Nephron progenitor cell (in vitro differentiated cells): ENCODE data around the gene C2orf76.

Source experiments
- DNase-seq: peaks from one replicate; pipeline ENCODE4 v3.0.0; 2021
- H3K27ac Mint-ChIP-seq: 2 replicates; pipeline ENCODE4 v1.8.0; 2021; ENCODE audit warnings: mild to moderate bottlenecking, moderate library complexity, mixed read lengths
- H3K27me3 Mint-ChIP-seq: 2 replicates; pipeline ENCODE4 v1.8.0; 2021; ENCODE audit warnings: mild to moderate bottlenecking, low read depth, mixed read lengths; ENCODE audit not compliant: poor library complexity
- H3K36me3 Mint-ChIP-seq: 2 replicates; pipeline ENCODE4 v1.8.0; 2021; ENCODE audit warnings: low read depth, mixed read lengths
- H3K4me1 Mint-ChIP-seq: 2 replicates; pipeline ENCODE4 v1.8.0; 2021; ENCODE audit warnings: mixed read lengths
- H3K4me3 Mint-ChIP-seq: 2 replicates; pipeline ENCODE4 v1.8.0; 2021; ENCODE audit warnings: mild to moderate bottlenecking, moderate library complexity, mixed read lengths
- H3K9me3 Mint-ChIP-seq: 2 replicates; pipeline ENCODE4 v1.8.0; 2021; ENCODE audit warnings: mild to moderate bottlenecking, moderate library complexity, mixed read lengths
- TF ChIP-seq, protein P1 (sequence below): fragments of 200-600 bp; sonication (generic); IDR thresholded peaks from 2 replicates; pipeline ENCODE4 v1.5.0; 2021; ENCODE audit warnings: antibody characterized with exemption

The C2orf76 gene

GRCh38 chr2:119311831-119312230, 54.8 kb downstream of the C2orf76 start:
- TF ChIP-seq, protein P1, sequence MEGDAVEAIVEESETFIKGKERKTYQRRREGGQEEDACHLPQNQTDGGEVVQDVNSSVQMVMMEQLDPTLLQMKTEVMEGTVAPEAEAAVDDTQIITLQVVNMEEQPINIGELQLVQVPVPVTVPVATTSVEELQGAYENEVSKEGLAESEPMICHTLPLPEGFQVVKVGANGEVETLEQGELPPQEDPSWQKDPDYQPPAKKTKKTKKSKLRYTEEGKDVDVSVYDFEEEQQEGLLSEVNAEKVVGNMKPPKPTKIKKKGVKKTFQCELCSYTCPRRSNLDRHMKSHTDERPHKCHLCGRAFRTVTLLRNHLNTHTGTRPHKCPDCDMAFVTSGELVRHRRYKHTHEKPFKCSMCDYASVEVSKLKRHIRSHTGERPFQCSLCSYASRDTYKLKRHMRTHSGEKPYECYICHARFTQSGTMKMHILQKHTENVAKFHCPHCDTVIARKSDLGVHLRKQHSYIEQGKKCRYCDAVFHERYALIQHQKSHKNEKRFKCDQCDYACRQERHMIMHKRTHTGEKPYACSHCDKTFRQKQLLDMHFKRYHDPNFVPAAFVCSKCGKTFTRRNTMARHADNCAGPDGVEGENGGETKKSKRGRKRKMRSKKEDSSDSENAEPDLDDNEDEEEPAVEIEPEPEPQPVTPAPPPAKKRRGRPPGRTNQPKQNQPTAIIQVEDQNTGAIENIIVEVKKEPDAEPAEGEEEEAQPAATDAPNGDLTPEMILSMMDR: no peak
- Mint-ChIP-seq H3K9me3 (peaks cover 9% of the 10 kb centered on the region), H3K27ac (peak overlapping the region; percentile 23), H3K4me3 (no peak overlapping the region), H3K36me3 (peaks cover 10% of the 10 kb centered on the region), H3K4me1 (peaks cover 7% of the 10 kb centered on the region), H3K27me3 (peaks cover 6% of the 10 kb centered on the region)
- no peak for DNase-seq

GRCh38 chr2:119311371-119311770, 55.3 kb downstream of the C2orf76 start:
- DNase-seq: no peak
- peaks cover 7% of the 10 kb centered on the region for H3K4me1 Mint-ChIP-seq
- H3K27me3 Mint-ChIP-seq: peaks cover 6% of the 10 kb centered on the region
- peaks cover 10% of the 10 kb centered on the region for H3K36me3 Mint-ChIP-seq
- no peak overlapping the region for H3K4me3 Mint-ChIP-seq
- TF ChIP-seq, protein P1: no peak
- H3K9me3 Mint-ChIP-seq: peaks cover 9% of the 10 kb centered on the region
- peak overlapping the region; percentile 23 for H3K27ac Mint-ChIP-seq

- Mint-ChIP-seq H3K4me1 (peaks cover 12% of the 10 kb centered on the region), H3K4me3 (no peak overlapping the region), H3K9me3 (no peaks in the 10 kb centered on the region), H3K27ac (no peak overlapping the region), H3K27me3 (peaks cover 6% of the 10 kb centered on the region), H3K36me3 (no peaks in the 10 kb centered on the region)
- TF ChIP-seq, protein P1: no peak
- no peak for DNase-seq
Observed at GRCh38 chr2:119308793-119309330, 57.8 kb downstream of the C2orf76 start.

DNA sequence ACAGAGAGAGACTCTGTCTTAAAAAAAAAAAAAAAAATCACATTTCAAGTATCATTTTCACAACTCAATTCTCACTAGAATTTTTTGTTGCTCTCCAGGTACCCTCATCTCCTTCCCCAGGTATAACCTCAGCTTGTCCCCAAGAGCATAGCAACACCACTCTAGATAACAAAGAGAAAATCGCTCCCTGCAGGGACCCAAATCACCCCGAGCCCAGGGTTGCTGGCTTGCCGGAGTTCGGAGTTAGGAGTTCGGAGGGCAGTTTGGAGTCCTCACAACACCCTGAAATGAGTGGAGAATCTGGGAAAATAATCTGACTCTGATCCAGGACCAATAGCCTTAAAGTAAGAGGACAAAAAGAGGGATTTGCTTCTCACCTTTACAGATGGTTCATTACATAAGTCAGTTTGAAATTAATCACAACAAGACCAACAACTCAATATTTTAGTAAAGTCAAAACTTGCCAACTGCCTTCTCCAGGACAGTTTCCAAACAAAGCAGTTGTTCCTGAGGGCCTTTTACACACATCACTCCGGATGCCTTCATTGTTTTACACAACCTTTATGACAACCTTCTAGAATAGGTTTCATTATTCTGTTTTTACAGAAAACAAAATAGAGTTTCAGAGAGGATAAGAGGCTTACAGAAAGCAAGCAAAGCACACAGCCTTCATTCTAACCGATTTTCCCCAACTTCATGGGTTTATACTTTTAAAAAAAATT, 59.1 kb downstream of the C2orf76 start:
- Mint-ChIP-seq H3K4me3 (no peak overlapping the region), H3K9me3 (no peaks in the 10 kb centered on the region), H3K4me1 (peaks cover 12% of the 10 kb centered on the region), H3K27me3 (peaks cover 6% of the 10 kb centered on the region), H3K27ac (no peak overlapping the region), H3K36me3 (no peaks in the 10 kb centered on the region)
- TF ChIP-seq, protein P1: no peak
- no peak for DNase-seq

DNA sequence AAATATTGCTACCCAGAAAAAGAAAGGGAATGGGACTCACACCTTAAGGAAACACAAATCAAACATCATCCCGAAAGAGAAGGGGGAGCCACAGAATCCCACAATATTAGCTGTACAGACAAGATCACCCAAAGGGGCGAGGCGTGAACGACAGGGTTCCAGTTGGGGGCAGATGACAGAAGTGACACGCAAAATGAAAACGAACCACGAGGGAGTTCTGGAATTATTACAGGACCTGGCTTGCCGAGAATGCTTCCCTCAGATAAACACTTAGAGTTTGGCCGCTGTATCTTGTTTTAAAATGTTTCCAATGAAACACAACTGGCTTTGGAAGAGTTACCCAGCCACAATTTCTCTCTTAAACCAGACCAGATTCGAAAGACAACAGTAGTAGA, 60.4 kb downstream of the C2orf76 start:
- DNase-seq: no peak
- H3K4me3 Mint-ChIP-seq: no peak overlapping the region
- peaks cover 3% of the 10 kb centered on the region for H3K27me3 Mint-ChIP-seq
- H3K4me1 Mint-ChIP-seq: peaks cover 9% of the 10 kb centered on the region
- no peak overlapping the region for H3K27ac Mint-ChIP-seq
- no peaks in the 10 kb centered on the region for H3K36me3 Mint-ChIP-seq
- no peaks in the 10 kb centered on the region for H3K9me3 Mint-ChIP-seq
- TF ChIP-seq, protein P1: no peak
